Stimulated activated CD8-positive, alpha-beta memory T cell treated with anti-CD3 and anti-CD28 coated beads, Interleukin-2, amount 100 ng/mL, for 1 hour (primary cell): ENCODE measurements around the gene C6orf15.
A peak's percentile ranks its signal among the peaks of the same experiment; 100 is the strongest.

Experiments used
- DNase-seq, 2 donors: peaks; one replicate each; pipeline ENCODE4 v3.0.0-alpha.2; 2020; ENCODE audit warnings: low read depth in 2 of 2

Gene C6orf15

DNA sequence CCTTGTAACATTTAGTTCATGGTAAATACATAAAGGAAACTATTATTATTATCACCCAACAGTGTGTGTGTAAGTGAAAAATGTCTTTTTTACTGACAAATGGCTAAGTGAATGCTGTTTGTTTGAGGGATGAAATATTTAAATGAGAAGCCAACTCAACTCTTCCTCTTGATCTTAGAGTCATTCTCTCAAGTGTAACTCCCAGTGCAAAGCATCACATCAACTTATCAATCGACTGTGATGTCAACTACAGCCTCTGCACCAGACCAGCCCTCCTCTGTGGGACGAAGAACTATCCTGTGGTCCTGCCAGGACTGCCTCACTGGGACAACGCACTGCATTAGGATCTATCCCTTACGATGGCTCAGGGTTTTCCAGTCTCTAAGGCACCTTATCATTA is 5.3 kb downstream of the C6orf15 start:
- DNase-seq: no peak

DNA sequence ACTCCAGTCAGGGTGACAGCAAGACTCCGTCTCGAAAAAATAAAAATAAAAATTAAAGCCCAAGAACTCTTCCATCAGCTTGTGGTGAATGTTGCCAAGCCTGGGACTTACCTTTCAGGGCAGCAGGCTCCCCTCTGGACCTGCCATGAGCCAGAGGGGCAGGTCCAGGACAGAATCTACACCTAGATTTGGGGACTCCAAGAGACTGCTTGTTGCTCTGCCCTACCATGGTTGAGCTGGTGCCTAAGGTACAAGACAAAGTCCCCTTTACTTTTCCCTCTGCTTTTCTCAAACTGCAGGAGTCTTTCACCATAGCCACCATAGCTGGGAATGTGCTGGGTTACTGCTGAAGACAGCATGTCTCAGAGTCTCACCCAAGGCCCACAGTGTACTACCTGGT is 9.2 kb downstream of the C6orf15 start:
- no peak for DNase-seq

DNA sequence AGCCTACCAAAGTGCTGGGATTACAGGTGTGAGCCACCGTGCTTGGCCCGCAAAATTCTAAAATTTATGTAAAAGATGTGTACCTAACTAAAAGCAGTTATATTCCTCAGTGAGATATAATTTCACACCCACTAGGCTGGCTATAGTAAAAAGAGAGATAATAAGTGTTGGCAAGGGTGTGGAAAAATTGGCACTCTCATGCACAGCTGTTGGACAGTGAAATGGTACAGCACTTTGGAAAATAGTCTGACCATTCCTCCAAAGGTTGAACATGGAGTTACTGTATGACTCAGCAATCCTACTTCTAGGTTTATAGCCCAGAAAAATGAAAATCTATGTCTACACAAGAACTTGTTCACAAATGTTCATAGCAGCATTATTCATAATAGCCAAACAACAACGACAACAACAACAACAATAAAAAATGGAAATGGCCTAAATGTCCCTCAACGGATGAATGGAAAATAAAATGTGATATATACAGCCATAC is 13.9 kb downstream of the C6orf15 start:
- no peak for DNase-seq

DNA sequence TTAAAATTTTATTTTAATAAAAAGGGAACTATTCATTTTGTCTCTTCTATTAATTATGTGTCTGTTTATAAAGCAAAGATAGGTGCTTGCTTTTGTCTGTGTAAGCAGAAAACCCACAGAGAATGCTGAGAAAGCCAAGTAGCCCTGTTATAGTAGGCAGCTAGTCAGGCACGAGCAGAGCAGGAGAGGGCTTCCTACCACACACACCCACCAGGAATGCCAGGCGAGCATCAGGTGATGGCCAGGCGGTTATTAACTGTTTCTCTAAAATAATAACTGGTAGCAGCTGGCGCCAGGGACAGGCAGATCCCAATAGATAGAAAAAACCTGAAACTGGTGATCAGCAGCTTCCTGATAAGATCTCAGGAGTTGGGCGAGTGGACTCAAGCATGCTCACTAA is 15.7 kb downstream of the C6orf15 start:
- no peak for DNase-seq

DNA sequence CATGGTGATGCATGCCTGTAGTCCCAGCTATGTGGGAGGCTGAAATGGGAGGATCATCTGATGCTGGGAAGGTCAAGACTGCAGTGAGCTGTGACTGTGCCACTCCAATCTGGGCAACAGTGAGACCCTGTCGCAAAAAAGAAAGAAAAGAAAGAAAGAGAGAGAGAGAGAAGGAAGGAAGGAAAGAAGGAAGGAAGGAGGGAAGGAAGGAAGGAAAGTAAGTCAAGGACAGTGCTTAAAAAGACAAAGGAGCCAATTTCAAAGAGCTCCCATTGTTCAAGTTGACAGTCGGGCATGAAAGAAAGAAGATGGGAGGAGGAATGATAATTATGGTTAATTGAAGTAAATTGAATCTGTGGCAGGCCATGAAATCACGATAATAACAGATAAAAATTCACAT is 16.2 kb downstream of the C6orf15 start:
- no peak for DNase-seq

DNA sequence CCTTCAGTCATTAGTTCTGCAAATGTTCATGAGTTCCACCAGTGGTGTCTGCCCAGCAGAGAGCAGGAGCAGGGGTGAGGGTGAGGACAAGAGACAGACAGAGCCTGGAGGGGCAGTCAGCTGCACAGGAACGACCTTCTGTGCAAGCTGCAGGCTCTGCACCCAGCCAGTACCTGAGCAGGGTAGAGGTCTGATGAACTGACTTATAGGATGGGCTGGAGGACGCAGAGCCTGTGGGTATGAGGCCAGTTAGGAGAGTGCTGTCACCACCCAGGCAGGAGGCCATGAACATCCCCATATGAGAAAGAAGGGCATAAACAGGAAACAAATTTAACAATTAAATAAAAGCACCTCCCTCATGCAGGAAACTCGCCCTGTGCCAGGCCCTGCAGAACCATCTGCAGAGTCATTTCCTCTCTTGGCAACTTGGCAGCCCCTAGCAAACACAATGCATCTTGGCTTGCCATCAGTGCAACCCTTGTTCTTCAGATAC is 17.9 kb downstream of the C6orf15 start:
- peak in 1 of 2 donors; percentile 2 for DNase-seq

DNA sequence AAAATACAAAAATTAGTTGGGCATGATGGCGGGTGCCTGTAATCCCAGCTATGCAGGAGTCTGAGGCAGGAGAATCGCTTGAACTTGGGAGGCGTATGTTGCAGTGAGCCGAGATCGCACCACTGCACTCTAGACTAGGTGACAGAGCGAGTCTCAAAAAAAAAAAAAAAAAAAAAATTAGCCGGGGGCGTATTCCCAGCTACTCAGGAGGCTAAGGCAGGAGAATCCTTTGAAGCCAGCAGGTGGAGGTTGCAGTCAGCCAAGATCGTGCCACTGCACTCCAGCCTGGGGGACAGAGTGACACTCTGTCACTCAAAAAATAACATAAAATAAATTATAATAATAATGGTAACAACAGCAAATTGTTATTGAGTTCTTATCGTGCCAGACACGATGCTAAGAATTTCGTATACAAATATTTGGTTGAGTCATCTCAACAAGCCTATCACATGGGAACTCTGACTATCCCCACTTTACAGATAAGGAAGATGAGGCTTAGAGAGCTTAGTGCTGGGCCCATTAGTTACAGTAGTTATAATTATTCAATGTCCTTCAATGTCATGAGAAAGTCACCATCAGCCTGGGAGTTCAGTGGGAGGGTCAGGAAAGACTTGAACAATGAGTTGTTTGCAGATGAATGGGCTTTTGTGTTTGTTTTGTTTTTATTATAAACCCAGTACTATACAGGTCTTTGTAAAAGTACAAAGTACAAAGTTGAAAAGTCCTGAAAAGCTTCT is 19.4 kb downstream of the C6orf15 start:
- no peak for DNase-seq

DNA sequence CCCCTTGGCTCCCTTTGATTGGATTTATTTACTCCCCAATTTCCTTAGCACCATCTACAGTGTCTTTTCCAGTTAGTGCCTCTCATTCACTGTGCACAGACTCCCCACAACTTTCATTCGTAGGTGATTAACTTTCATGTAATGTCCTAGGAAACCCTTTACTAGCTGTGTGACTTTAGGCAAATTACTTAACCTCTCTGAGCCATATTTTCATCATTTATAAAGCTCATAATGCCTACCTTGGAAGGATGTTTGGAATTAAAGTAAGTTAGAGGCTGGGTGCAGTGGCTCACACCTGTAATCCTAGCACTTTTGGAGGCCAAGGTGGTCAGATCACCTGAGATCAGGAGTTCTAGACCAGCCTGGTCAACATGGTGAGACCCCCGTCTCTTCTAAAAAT is 20.1 kb downstream of the C6orf15 start:
- no peak for DNase-seq

DNA sequence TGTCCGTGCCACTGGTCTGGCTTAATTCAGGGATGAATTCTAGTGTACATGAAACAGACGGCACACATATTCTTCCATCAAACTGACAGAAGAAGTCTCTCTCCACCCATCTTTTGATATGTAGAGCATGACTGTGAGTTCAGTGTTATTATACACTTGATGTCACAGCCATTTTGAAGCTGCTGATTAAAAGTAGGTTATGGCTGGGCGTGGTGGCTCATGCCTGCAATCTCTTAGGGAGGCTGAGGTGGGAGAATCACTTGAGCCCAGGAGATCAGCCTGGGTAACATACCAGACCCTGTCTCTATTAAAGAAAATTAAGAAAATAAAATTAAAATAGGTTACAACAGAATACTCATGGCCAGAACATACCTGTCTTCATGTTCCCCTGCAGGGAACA is 20.7 kb downstream of the C6orf15 start:
- DNase-seq: no peak

DNA sequence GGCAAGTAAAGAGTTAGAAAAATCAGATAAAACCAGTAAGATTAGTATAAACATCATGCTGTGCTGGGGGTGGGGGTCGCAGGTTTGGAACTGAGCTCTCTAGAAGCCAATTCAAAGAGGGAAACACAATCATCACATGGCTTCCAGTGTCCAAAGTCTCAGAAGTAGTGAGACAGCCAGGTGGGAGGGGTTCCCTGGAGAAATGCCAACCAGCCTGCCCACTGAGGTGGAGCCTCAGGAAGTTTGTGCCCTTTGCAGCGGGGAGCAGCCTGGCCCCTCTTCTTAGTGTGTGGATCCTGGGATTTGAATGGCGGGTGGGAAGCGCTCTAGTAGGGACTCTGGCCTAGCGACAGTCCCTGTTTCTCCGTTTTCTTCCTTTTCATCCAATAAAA is 21.4 kb downstream of the C6orf15 start:
- no peak for DNase-seq

DNA sequence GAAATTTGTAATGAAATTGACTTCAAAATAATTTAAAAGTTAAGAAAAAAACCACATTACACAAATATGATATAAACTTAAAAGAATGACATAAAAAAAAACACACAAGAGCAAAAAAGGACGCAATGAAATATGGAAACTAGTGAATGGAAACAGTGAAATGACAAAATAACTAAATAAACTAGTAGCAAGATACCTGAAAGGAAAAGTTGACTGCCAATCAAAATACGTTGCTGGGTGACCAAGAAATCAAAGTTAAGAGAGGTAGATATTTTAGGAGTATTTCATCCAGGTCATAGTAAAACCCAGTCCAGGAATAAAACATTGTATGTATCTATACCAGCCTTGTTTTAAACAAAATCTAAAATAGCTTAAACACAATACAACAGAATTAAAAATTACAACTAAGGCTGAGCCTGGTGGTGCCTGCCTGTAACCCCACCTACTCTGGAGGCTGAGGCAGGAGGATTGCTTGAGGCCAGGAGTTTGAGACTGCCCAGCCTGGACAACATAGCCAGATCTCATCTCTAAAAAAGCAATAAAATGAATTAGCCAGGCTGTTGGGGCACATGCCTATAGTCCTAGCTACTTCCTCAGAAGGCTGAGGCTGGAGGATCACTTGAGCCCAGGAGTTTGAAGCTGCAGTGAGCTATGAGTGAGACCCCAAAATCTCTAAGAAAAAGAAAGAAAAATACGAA is 22.0 kb downstream of the C6orf15 start:
- DNase-seq: no peak

DNA sequence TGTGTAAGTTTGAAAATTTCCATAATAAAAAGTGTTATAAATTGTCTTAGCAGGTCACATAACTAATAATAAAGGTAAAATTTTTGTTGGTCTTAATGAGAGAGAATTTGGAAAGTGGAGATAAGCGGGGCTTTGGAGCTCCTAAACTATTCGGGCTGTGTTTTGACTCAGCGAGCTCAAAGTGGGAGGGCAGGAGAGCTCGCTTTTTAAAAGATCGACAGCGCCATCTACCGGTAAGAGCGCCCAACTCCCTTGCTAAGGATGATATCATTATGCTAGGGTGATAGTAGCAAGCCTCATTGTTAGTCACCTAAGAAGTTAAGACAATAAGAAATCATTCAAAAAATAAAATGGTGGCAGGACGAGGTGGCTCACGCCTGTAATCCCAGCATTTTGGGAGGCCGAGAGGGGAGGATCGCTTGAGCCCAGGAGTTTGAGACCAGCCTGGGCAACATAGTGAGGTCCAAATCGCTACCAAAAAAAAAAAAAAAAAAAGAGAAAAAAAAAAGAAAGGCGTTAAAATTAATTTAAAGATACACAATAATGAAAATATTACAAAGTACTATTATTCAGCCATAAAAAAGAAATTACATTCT is 24.8 kb downstream of the C6orf15 start:
- peak; percentile 71 to 81 for DNase-seq

DNA sequence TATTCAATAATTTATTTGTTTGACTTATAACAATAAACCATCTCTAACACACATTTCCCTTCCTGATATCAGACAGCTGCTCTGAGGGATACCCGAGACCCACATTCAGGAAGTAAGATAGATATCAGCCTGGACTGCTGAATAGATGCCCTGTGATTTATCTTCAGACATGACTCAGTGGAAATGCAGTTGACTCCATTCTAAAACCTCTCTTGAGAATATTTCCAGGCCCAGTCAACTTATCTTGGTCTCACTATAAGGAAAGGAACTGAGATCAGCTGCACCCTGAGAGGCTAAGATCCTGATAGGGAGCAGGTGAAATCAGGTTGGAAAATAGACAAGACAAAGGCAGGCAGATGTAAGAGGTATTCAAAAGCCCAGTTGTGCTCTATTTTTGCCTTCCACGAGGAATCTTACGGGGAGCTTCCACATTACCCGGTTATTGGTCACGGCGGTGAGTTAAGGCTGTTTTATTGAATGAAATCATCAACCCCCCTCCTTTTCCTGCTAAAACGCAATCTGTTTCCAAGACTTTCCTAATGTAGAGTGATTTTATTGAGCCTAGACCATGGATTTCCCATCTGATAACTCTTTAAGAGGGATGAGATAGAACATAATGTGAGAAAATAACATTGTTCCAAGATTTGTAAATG is 25.5 kb downstream of the C6orf15 start:
- no peak for DNase-seq

DNA sequence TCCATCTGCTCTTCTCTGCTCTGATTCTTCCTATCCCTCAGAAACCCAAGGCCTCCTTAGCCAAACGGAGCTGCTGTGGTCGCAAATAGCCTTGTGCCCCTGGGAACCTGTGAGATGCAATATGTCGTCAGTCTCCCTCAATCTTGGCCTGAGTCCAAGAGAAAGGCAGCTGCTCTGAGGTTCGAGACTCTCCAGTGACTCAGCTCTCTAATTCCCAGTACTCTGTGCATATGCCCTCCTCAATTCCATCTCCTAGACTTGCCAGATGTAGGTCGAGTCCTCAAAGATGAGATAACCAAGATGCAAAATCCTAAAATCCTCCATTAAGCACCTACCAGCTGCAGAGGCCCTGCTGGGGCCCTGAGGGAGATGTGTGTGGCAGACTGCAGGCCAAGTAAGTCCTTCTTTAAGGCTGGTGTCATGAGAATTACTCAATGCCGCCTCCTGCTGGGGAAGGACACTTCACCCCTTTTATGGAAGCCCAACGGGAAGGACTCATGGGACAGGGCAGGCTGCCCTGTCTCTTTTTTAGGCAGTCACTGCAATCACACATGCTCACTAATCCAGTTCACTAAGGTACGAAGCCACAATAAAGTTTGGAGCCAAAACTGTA is 28.5 kb downstream of the C6orf15 start:
- no peak for DNase-seq

DNA sequence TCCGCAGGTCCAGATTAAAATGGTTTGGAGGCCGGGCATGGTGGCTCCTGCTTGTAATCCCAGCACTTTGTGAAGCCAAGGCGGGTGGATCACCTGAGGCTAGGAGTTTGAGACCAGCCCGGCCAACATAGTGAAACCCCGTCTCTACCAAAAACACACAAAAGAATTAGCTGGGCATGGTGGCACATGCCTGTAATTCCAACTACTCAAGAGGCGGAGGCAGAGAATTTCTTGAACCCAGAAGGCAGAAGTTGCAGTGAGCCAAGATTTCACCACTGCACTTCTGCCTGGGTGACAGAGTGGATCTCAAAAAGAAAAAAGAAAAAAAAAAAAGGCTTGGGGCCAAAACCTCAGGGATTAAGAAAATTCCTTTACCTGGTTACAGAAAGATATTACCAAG is 30.5 kb downstream of the C6orf15 start:
- DNase-seq: no peak

DNA sequence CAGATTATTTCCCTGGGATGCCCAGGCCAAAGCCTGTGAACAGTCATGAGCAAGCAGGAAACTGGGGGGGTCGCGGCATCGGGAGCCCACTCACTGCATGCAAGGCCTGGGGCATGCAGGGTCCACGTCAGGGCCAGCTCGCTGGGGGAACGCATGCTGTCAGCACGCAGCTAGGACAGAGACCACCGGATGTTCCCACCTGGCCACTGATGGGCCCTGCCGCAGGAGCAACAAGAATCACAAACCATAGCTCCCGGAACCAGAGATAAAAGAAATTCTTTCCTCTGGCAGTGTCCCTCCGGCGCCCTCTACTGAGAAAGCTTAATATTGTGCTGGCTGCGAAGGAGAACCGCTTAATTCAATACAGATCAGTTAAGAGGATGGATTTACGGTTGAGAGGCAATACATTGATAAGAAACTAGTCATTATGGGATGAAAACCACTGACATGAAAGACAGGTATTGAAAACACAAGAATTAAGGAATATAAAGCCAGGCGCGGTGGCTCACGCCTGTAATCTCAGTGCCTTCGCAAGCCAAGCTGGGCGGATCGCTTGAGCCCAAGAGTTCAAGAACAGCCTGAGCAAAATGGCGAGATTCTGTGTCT is 32.6 kb downstream of the C6orf15 start:
- peak in 1 of 2 donors; percentile 43 for DNase-seq

DNA sequence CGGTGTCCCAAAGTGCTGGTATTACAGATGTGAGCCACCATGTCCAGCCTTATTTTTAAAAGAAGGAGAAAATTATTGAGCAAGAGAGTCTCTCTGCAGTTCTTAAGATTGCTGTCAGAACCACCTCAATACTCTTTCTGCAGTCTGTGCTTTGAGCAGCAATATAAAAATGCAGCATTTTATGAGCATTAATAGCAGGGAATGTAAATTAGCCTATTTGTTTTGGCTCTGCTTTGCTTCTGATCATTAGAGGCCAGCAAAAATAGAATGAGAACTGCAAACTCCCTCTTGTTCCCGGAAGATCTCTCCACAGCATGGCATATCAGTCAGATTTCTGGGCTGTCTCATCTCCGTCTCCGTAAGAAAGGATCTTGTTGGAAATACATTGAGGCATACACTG is 35.8 kb downstream of the C6orf15 start:
- no peak for DNase-seq

DNA sequence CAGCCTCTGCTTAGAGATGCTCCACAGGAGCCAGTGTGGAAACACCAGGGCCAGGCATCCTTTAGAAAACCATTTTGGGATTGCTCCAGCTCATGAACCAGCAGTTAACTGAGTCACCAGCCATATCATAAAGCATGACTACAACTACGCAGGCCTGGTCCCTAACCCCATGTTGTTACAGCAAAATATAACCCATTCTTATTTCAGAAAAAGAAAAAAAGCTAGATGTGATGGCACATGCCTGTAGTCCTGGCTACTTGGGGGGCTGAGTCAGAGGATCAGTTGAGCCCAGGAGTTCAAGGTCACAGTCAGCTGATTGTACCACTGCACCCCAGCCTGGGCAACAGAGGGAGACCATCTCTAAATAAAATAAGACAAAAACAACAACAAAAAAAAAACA is 36.8 kb downstream of the C6orf15 start:
- no peak for DNase-seq

DNA sequence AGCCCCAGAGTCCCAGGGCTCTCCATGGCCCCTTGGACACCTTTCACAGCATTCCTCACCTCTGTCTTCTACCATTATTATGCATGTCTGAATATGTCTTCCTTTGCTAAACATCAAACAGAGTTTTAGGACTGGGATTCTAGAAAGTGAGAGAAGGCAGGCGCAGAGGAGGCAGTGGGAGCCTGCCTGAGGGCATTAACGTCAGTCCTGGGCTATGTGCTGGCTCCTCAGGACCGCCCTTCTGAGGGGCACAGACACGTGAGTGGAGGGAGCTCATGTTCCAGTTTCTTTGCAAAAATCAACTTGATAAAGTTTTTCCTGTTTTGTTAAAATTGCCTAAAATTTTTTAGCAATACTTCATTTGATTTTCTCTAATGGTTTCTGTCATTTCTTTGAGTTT is 38.0 kb downstream of the C6orf15 start:
- no peak for DNase-seq

DNA sequence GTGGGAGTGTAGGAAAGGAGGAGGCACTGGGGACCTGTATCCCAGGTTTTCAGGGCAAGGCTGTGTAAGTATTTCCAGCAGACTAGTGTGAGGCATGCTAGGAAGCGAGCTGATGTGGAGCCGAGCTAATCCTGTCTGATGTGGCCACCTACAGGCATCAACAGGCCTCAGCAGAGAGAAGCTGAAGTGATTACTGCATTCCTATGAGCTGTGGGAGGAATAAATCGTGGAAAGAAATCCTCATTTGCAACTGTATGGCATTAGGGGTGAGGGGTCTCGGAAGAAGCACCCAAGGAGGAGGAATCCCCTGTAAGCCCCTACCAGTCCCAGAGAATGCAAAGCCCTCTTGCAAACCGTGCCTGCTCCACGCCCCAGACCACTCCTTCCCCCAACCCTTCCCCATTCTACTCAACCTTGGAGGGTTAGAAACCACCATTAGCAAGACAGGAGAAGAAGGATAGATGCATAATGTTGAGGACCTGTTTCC is 41.6 kb downstream of the C6orf15 start:
- DNase-seq: no peak

DNA sequence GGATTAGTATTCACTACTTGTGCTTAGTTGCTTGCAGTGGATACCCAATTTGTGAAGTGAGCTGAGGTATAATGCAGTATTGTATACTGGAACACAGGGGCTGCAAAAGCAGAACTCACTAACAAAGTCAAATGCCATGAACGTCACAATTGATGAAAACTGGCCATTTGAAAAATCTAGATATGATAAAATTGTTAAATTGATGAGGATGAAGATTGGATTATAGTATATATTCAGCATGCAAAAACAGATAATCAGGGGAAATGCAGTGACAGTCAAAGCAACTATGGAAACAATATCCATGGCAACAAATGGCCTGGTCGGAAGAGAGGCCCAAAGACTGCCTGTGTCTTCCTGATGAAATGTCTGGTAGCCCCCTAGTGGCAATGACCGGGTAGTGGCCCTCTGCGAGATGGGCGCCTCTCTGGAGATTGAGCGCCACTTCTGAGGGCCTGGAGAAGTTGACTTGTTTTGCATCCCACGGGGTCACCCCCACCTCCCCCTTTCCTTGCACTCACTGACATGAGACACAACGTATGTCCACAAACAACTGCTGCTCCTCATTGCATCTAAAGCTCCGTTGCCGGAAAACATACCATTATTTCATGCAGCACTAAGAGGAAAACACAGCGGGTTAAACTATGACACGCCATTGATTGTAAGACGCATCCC is 43.6 kb downstream of the C6orf15 start:
- peak; percentile 19 to 39 for DNase-seq
